NCI-H345 (cell line): ENCODE measurements around the gene SETD2.
"Not testable (repeated sequence)": the region's sequence is repeated elsewhere in the genome, so short reads cannot be mapped to it uniquely, and the experiment has no call there.

ENCODE experiments used
- DNase-seq: peaks from one replicate; lab custom pipeline; 2025; lab: John Stamatoyannopoulos, UW

Gene SETD2

GRCh38 chr3:47164007-47164881, at the start of gene SETD2:
TSS of gene SETD2 (minus strand) at chr3:47164113. CDS start at chr3:47163924, 189 bp downstream.
- peak; percentile 81 for DNase-seq

- DNase-seq: no peak
Measured at GRCh38 chr3:47210863-47211405, 47.0 kb upstream of the SETD2 start.

- DNase-seq: not testable (repeated sequence)
Measured at GRCh38 chr3:47206022-47206421, 42.1 kb upstream of the SETD2 start.

GRCh38 chr3:47204875-47205274, 41.0 kb upstream of the SETD2 start:
- no peak for DNase-seq

GRCh38 chr3:47202542-47202941, 38.6 kb upstream of the SETD2 start:
- DNase-seq: no peak

- DNase-seq: no peak
Measured at GRCh38 chr3:47197287-47197686, 33.4 kb upstream of the SETD2 start.

- no peak for DNase-seq
Measured at GRCh38 chr3:47194994-47195393, 31.1 kb upstream of the SETD2 start.

- DNase-seq: no peak
Measured at GRCh38 chr3:47193871-47194859, 30.3 kb upstream of the SETD2 start.

GRCh38 chr3:47186285-47186684, 22.4 kb upstream of the SETD2 start:
- no peak for DNase-seq

- not testable (repeated sequence) for DNase-seq
Measured at GRCh38 chr3:47181685-47182084, 17.8 kb upstream of the SETD2 start.

- not testable (repeated sequence) for DNase-seq
Measured at GRCh38 chr3:47180011-47180410, 16.1 kb upstream of the SETD2 start.

- no peak for DNase-seq
Measured at GRCh38 chr3:47176582-47176981, 12.7 kb upstream of the SETD2 start.

- DNase-seq: peak; percentile 20
Measured at GRCh38 chr3:47163169-47164006, 525 bp downstream of the SETD2 start.

GRCh38 chr3:47162697-47163168, 1.2 kb downstream of the SETD2 start:
- DNase-seq: no peak

GRCh38 chr3:47161983-47162696, 1.8 kb downstream of the SETD2 start:
- no peak for DNase-seq

- no peak for DNase-seq
Measured at GRCh38 chr3:47159820-47160219, 4.1 kb downstream of the SETD2 start.

- no peak for DNase-seq
Measured at GRCh38 chr3:47158208-47158607, 5.7 kb downstream of the SETD2 start.

GRCh38 chr3:47156396-47156795, 7.5 kb downstream of the SETD2 start:
- DNase-seq: no peak

- DNase-seq: no peak
Measured at GRCh38 chr3:47152578-47152977, 11.3 kb downstream of the SETD2 start.

- no peak for DNase-seq
Measured at GRCh38 chr3:47151836-47152235, 12.1 kb downstream of the SETD2 start.
